Measurements from ENCODE around the gene SLC22A23.

GRCh38 chr6:3504354-3504753 lies 47.5 kb upstream of the SLC22A23 start:
- TF ChIP-seq BHLHE40 (IDR thresholded peaks at IDR 0.05; ENCODE audit: borderline replicate concordance) = no peak
- no peak for TF ChIP-seq NFRKB (IDR thresholded peaks at IDR 0.05)
- TF ChIP-seq PKNOX1 (IDR thresholded peaks at IDR 0.05) = no peak
- no peak for TF ChIP-seq FOXM1 (IDR thresholded peaks at IDR 0.05; ENCODE audit: borderline replicate concordance)
- TF ChIP-seq ELF4 (IDR thresholded peaks at IDR 0.05) = no peak
- TF ChIP-seq TARDBP (IDR thresholded peaks at IDR 0.05) = no peak
- no peak for TF ChIP-seq SUZ12 (IDR thresholded peaks at IDR 0.05)
- no peak for TF ChIP-seq ZNF384 (IDR thresholded peaks at IDR 0.05)

All from HEK293T (cell line).